Measurements from ENCODE around the gene BRSK1.
A peak's percentile ranks its signal among the peaks of the same experiment; 100 is the strongest.

BRSK1 gene

DNA sequence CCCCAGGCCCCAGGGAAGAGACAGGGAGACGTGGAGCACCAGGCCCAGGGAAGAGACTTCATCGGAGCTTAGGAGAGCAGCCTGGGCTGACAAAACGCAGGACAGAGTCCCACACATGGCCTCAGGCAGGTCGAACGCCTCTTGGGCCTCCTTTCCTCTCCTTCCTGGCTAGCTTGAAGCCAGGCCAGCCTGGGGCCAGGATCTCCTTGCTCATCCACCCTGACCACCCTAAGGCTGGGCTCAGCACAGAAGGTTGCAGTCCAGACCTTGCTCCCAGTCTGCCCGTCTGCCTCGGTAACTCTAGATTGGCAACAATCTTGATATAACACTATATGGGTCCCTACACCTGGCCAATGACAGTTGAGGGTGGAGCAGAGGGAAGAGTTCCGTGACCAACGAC is 35.1 kb upstream of the BRSK1 start:
- no peak overlapping the region for H3K4me3 ChIP-seq (ENCODE audit: low read depth, low read length)
- TF ChIP-seq, protein P1, sequence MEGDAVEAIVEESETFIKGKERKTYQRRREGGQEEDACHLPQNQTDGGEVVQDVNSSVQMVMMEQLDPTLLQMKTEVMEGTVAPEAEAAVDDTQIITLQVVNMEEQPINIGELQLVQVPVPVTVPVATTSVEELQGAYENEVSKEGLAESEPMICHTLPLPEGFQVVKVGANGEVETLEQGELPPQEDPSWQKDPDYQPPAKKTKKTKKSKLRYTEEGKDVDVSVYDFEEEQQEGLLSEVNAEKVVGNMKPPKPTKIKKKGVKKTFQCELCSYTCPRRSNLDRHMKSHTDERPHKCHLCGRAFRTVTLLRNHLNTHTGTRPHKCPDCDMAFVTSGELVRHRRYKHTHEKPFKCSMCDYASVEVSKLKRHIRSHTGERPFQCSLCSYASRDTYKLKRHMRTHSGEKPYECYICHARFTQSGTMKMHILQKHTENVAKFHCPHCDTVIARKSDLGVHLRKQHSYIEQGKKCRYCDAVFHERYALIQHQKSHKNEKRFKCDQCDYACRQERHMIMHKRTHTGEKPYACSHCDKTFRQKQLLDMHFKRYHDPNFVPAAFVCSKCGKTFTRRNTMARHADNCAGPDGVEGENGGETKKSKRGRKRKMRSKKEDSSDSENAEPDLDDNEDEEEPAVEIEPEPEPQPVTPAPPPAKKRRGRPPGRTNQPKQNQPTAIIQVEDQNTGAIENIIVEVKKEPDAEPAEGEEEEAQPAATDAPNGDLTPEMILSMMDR (conservative IDR thresholded peaks at IDR 0.05; ENCODE audit: low read depth, low read length), result no peak

DNA sequence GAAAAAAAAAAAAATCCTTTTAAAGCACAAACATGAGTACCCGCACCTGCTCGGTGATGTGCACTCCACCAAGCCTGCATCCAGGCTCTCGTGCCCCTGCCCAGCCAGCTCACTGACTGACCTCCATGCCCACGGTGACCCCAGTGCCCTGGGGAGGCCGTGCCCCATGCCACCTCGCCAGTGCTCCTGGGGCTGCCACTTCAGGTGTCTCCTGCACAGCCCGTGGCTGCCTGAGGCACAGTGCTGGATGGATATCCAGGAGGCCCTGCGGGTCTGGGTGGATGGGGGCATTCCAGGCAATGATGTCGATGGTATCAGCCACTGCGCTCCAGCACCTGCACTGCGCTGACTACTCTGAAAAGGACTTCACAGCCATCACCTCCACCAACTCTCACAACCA is 34.0 kb upstream of the BRSK1 start:
- TF ChIP-seq, protein P1 (conservative IDR thresholded peaks at IDR 0.05; ENCODE audit: low read depth, low read length), result no peak
- no peak overlapping the region for H3K4me3 ChIP-seq (ENCODE audit: low read depth, low read length)
- DNase-seq (ENCODE audit: low read depth), result no peak

More for the DNA sequence above, 35.1 kb upstream of the BRSK1 start:
- no peak for DNase-seq (ENCODE audit: low read depth)

DNA sequence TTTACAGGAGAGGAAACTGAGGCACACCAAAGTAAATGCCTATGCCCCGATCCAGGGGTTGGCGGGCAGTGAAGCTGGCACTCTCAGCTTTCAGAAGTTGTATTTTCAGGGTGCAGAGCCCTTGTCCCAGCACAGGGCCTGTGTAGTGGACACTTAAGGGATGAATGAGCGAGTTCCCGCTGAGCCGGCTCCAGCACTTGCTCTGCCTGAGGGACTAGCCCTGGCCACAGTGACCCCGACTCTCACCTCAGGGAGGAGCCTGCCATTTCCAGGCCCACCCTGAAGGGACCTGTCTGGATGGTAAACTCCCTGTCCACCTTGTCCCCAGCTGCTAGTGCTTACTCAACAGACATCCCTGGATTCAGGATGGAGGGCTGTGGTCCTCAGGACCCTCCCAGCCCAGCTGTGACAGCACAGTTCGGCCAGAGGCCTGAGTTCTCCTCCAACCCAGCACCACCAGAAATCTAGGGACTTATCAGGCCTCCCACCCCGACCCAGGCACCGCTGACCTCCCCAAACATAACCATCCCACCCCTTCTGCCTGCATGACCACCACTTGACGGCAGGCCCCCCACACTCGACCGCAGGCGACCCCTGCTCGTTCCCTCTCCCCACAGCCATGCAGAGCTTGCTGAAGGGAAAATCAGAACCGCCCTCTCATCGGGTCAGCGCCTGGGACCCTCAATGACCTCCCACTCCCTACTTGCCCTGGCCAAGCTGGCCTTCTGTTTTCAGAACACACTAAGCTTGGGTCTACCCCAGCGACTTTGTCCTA is 33.3 kb upstream of the BRSK1 start:
- TF ChIP-seq, protein P1 (conservative IDR thresholded peaks at IDR 0.05; ENCODE audit: low read depth, low read length), result no peak
- H3K4me3 ChIP-seq (ENCODE audit: low read depth, low read length), result no peak overlapping the region
- no peak for DNase-seq (ENCODE audit: low read depth)

DNA sequence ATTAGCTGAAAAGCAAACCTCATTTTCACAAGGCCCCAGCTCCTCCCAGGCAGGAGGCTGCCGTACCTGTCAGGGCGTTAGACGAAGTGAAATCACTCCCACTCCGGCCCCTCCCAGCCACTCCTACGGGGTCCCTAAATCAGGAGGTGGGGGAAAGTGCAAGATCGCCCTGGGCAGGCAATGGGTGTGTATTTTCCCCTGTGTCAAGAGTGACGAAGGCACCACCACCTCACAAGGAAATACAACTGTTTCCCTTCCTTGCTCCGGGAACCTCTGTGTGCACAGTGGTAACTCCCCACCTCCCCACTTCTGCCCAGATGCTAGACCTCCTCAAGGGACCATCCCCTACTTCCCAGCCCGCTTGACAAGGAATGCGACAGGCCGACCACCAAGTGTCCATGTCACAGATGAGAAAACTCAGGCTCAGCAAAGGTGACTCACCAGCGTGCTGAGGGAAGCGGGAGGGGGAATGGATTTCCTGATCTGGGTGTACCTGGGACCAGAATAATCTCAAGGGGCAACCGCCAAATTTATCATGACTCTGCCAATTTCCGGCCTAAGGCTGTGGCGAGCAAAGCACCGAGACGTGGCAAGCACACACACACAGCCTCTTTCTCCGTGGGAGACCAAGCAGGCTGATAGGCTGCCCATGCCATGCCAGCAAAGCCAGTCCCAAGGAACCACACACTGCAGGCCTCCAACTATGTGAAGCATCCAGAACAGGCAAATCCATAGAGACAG is 32.3 kb upstream of the BRSK1 start:
- no peak overlapping the region for H3K4me3 ChIP-seq (ENCODE audit: low read depth, low read length)
- DNase-seq (ENCODE audit: low read depth), result peak; percentile 14
- TF ChIP-seq, protein P1 (conservative IDR thresholded peaks at IDR 0.05; ENCODE audit: low read depth, low read length), result no peak

DNA sequence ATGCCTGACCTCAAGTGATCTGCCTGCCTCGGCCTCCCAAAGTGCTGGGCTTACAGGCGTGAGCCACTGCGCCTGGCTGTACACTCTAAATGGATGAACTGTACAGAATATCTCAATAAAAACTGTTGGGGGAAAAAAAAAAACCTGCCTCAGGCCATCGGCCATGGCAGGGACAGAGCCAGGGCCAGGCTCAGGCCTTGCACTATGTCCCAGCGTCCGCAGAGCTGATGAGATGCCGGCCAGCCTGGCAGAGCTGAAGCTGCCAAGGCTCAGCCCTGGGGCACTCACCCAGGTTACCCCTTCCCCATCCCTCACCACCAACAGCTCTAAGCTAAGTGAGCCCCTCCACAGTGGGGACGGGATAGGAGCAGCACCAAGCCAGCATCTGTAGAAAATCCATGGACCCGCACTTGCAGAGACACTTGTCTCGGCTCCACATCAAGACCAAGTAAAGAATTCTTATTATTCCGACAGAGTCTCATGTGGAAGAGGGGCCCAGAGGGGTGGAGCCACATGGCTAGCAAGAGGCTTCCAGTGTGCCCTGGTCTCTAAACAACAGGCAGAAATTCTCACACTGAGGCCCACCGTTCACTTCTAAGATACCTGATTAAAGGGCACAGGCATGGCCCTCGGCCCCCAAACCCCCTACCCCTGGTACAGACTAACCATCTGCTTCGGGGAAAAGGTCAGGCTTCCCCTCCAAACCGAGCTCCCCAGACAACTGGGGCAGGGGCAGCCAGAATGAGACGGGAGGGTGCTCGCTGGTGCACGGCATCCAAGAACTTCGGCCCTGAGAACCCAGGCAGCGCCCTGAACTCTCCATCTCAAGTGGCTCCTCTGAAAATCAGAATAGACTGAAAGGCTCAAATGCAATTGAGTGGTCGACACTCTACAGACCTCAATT is 30.8 kb upstream of the BRSK1 start:
- H3K4me3 ChIP-seq (ENCODE audit: low read depth, low read length), result no peak overlapping the region
- TF ChIP-seq, protein P1 (conservative IDR thresholded peaks at IDR 0.05; ENCODE audit: low read depth, low read length), result no peak
- DNase-seq (ENCODE audit: low read depth), result no peak

DNA sequence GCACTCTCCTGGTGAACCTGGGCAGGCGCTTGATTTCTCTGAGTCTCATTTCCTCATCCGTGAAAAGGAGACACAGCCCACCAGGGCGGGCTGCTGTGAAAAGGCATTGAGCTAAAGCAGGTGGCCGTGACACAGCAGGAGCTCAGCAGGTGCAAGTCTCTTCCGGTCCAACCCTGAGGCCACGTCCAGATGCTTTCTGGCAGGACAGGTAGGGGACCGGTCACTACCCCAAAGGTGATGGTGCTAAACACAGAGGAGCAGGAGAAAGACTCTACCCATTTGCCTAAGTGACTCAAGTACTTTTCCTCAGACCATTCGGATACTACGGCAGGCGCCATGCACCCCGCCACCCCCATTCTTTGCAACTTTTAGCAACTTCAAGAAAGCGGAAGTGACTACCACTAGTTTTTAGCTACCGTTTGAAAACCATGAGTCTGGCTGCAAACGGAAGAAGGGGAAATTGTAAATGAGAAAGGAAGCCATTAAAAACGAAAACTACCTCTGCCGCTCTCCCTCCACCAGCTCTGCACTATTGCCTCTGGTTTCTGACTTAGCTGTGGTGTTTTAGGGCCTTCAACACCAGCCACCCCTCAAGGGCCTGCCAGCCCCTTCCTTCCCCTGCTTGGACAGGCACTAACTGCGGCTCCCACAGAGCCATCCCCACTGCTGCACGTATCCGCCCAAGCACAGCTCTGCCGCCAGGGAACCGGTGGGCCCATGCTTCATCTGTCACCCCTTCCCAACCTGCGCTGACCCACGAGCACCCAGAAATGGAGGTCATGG is 29.8 kb upstream of the BRSK1 start:
- no peak overlapping the region for H3K4me3 ChIP-seq (ENCODE audit: low read depth, low read length)
- TF ChIP-seq, protein P1 (conservative IDR thresholded peaks at IDR 0.05; ENCODE audit: low read depth, low read length), result no peak
- DNase-seq (ENCODE audit: low read depth), result no peak

Data from choroid plexus epithelial cell (primary cell).